ENCODE results near the gene SIRPA. TPM values are rescaled to one million over a fixed set of nuclear protein-coding genes. Genes with fewer than 3 reads are reported as not detected.

SIRPA gene
- polyA plus RNA-seq, 1 donor (not counting 4 experiments of a cell fraction or from before 2014, with no cell fraction given): 23.7 TPM

GRCh38 chr20:1905009-1905408 is 9.8 kb downstream of the SIRPA start:
- Histone ChIP-seq H3K36me3 (ENCODE audit: control insufficient read depth in 2 of 2, extremely low read depth in 1 of 2, insufficient read depth in 2 of 2, low read length in 2 of 2) (peaks cover 19 to 41% of the 10 kb centered on the region in 2 experiments), H3K9me1 (ENCODE audit: control insufficient read depth, extremely low read depth, insufficient read depth, low read length) (peaks cover 10% of the 10 kb centered on the region), H2AFZ (ENCODE audit: control insufficient read depth, low read length) (no peak overlapping the region), H3K4me3 (ENCODE audit: control insufficient read depth in 2 of 3, extremely low read depth in 1 of 3, insufficient read depth in 2 of 3, low read depth in 1 of 3, low read length in 3 of 3) (no peak overlapping the region), H3K4me1 (ENCODE audit: control insufficient read depth, extremely low read depth, insufficient read depth, low read length) (peaks cover 12% of the 10 kb centered on the region), H3K4me2 (ENCODE audit: control insufficient read depth, extremely low read depth, insufficient read depth, low read depth, low read length) (no peak overlapping the region), H3K27ac (ENCODE audit: control insufficient read depth, insufficient read depth, low read length) (no peak overlapping the region), H4K20me1 (ENCODE audit: control insufficient read depth, extremely low read depth, insufficient read depth, low read length) (peaks cover 31% of the 10 kb centered on the region), H3K27me3 (ENCODE audit: control insufficient read depth, extremely low read depth, insufficient read depth, low read length) (no peaks in the 10 kb centered on the region), H3K9ac (ENCODE audit: control insufficient read depth, extremely low read depth, insufficient read depth, low read length) (no peak overlapping the region), H3K9me3 (ENCODE audit: control insufficient read depth, low read depth, low read length) (no peaks in the 10 kb centered on the region), H3K79me2 (ENCODE audit: control insufficient read depth, insufficient read depth, low read length) (peaks cover 89% of the 10 kb centered on the region)
- TF ChIP-seq CTCF (optimal IDR thresholded peaks at IDR 0.05 in 1 of 3, IDR thresholded peaks at IDR 0.05 in 1 of 3, conservative IDR thresholded peaks at IDR 0.05 in 1 of 3; ENCODE audit: extremely low read depth in 1 of 3, insufficient read depth in 2 of 3, low read length in 3 of 3): no peak
- TF ChIP-seq EZH2 (IDR thresholded peaks at IDR 0.05; ENCODE audit: low read length): no peak
- dilution Hi-C loops (cut with MboI; ENCODE audit: extremely low pct_ligation_motif_present, low sequenced_read_pairs): no loop called here
- no peak for FAIRE-seq
- no peak for DNase-seq (ENCODE audit: low read depth, low spot score)

GRCh38 chr20:1905693-1906092 is 10.5 kb downstream of the SIRPA start:
- H3K36me3 ChIP-seq (ENCODE audit: control insufficient read depth in 2 of 2, extremely low read depth in 1 of 2, insufficient read depth in 2 of 2, low read length in 2 of 2): peaks cover 19 to 36% of the 10 kb centered on the region in 2 experiments
- H4K20me1 ChIP-seq (ENCODE audit: control insufficient read depth, extremely low read depth, insufficient read depth, low read length): peaks cover 30% of the 10 kb centered on the region
- DNase-seq (ENCODE audit: low read depth, low spot score) (no peak), FAIRE-seq (no peak)
- H3K9me1 ChIP-seq (ENCODE audit: control insufficient read depth, extremely low read depth, insufficient read depth, low read length): peaks cover 7% of the 10 kb centered on the region
- no peaks in the 10 kb centered on the region for H3K9me3 ChIP-seq (ENCODE audit: control insufficient read depth, low read depth, low read length)
- no peak overlapping the region for H3K9ac ChIP-seq (ENCODE audit: control insufficient read depth, extremely low read depth, insufficient read depth, low read length)
- H2AFZ ChIP-seq (ENCODE audit: control insufficient read depth, low read length): no peak overlapping the region
- TF ChIP-seq EZH2 (IDR thresholded peaks at IDR 0.05; ENCODE audit: low read length): no peak
- no peak for TF ChIP-seq CTCF (optimal IDR thresholded peaks at IDR 0.05 in 1 of 3, IDR thresholded peaks at IDR 0.05 in 1 of 3, conservative IDR thresholded peaks at IDR 0.05 in 1 of 3; ENCODE audit: extremely low read depth in 1 of 3, insufficient read depth in 2 of 3, low read length in 3 of 3)
- no peak overlapping the region for H3K4me3 ChIP-seq (ENCODE audit: control insufficient read depth in 2 of 3, extremely low read depth in 1 of 3, insufficient read depth in 2 of 3, low read depth in 1 of 3, low read length in 3 of 3)
- no peak overlapping the region for H3K27ac ChIP-seq (ENCODE audit: control insufficient read depth, insufficient read depth, low read length)
- H3K27me3 ChIP-seq (ENCODE audit: control insufficient read depth, extremely low read depth, insufficient read depth, low read length): no peaks in the 10 kb centered on the region
- H3K4me2 ChIP-seq (ENCODE audit: control insufficient read depth, extremely low read depth, insufficient read depth, low read depth, low read length): no peak overlapping the region
- peaks cover 12% of the 10 kb centered on the region for H3K4me1 ChIP-seq (ENCODE audit: control insufficient read depth, extremely low read depth, insufficient read depth, low read length)
- dilution Hi-C loops (cut with MboI; ENCODE audit: extremely low pct_ligation_motif_present, low sequenced_read_pairs): no loop called here
- H3K79me2 ChIP-seq (ENCODE audit: control insufficient read depth, insufficient read depth, low read length): peaks cover 87% of the 10 kb centered on the region
